Measurements from ENCODE around the gene NKX6-2.
"Not testable (repeated sequence)": the region's sequence is repeated elsewhere in the genome, so short reads cannot be mapped to it uniquely, and the experiment has no call there.

NKX6-2 gene

GRCh38 chr10:132777441-132777840, 8.5 kb downstream of the NKX6-2 start:
- no peak for DNase-seq

DNA sequence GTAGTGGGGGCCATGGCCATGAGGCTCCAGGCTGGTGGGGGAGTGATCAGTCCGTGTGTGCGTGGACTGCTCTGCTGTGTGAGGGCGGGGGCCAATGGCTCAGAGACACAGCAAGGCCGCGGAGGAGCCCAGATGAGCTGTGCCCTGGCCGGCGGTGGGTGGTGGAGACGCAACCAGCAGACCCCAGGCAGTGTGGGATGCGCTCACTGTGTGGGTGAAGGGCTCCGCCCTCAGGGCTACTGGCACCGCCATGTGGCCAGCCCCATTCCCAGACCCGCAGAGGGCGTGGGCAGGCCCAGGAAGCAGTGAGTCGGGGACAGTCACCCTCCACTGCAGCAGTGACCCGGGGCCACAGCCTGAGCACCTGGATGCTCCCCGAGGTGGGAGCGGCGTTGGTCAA, 9.1 kb downstream of the NKX6-2 start:
- no peak for DNase-seq

GRCh38 chr10:132776186-132776585, 9.8 kb downstream of the NKX6-2 start:
- DNase-seq: no peak

DNA sequence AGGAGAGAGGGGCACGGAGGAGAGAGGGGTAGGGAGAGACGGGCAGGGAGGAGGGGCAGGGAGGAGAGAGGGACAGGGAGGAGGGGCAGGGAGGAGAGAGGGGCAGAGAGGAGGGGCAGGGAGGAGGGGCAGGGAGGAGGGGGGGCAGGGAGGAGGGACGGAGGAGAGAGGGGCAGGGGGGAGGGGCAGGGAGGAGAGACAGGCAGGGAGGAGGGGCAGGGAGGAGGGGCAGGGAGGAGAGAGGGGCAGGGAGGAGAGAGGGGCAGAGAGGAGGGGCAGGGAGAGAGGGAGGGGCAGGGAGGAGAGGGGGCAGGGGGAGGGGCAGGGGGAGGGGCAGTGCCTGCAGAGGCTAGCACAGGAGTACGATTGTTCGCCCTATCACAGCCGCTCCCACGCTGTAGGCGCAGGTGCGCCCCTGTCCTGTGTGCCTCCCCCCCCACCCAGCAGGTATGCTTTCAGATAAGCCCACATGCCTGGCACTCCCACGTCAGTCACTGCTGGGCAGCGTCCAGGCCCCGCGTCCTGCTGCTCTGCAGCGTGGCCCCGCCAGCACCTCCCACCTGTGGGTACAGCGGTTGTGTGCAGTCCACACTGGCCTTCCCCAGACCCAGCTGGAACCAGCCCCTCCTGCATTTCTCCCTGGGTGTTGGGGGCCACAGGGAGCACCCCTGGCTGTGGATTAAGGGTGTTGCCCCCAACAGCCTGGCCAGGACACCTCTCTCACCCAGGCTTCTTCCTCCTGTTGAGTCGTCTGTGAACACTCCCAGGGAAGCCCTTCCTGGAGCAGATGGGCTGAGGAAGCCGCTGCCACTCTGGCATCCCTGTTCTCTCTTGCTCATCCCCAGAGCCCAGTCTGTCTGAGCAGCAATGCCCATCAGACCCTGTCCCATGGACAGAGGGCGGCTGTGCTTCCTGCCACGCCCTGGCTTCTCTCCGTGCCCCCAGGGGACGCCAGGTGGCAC, 10.8 kb downstream of the NKX6-2 start:
- peak; percentile 51 for DNase-seq

- DNase-seq: peak; percentile 4
These were observed 11.6 kb downstream of the NKX6-2 start for GRCh38 chr10:132774181-132774901.

DNA sequence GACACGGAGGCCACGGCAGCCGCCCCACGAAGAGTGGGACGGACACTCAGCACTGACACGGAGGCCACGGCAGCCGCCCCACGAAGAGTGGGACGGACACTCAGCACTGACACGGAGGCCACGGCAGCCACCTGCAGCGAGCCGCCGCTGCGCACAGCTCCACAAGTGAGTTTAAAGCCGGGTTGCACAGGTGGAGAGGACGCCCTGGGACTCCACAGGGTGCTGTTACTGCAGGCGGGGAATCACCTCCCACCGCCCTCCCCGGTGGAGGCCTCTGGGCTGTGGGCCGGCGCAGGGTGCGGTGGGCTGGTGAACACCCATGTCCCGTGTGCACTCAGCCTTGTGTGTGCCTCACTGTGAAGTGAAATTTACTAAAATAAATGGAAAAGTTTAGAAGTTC, 13.1 kb downstream of the NKX6-2 start:
- not testable (repeated sequence) for DNase-seq

DNA sequence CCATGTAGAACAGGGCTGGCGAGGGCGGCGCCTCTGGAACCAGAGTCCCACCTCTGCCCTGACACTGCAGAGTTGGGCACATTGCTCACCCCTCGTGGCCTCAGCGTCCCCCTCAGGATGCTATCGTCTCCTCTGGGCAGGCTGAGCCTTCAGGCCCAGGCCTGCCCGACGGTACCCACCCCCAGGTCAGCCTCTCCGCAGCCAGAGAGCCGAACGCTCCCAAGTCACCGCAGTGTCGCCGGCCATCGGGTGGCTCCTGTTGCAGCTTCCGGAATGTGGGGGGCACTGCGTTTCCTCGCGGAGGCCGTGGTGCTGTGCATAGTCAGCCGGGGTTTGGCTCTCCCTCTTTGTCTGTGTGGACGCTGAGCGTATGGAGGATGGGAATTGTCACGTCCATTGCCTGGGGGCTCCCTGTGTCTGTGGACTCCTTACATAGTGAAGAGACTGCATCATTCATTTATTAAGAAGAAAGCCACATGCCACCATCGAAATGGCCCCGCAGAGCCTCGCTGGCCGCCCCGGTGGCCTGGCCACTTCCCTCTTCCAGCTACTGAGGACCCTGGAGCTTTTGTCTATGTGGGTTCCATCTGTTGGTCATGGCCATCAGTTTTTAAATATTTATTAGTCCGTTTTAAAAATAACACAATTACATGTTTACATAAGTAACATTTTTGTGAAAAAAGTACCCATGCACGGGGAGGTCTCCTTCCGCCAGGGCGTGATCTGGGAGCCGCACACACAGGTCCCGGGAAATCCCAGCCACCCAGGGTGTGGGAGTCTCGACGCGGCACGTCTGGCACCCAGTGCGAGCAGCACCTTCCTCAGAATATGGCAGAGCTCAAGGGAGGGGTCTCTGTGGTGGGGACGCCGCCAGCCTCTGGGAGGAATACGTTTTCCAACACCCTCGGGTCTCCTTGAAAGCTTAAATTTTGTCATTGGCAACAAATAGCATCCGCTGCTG, 15.6 kb downstream of the NKX6-2 start:
- no peak for DNase-seq

- DNase-seq: peak; percentile 0
These were observed 17.4 kb downstream of the NKX6-2 start for GRCh38 chr10:132768346-132769248.

GRCh38 chr10:132766291-132766690, 19.7 kb downstream of the NKX6-2 start:
- DNase-seq: no peak

DNA sequence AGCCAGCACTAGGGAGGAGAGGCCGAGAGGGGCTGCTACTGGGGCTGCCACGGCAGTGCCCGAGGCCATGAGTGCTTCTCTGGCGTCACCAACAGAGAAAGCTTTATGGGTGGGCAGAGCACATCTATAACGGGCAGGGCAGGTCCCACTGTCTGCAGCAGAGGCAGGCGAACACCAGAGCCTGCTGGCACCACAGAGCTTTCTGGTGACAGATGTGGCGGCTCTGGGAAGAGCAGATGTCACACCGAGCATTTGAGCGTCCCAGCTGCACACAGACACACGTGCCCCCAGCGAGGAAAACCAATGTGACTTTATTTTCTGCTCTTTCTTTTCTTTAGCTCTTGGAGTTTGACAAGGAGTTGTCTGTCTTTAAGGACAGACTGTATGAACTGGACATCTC, 20.5 kb downstream of the NKX6-2 start:
- DNase-seq: no peak

GRCh38 chr10:132764108-132764507, 21.8 kb downstream of the NKX6-2 start:
- DNase-seq: no peak

- no peak for DNase-seq
These were observed 22.4 kb downstream of the NKX6-2 start for GRCh38 chr10:132763545-132763944.

DNA sequence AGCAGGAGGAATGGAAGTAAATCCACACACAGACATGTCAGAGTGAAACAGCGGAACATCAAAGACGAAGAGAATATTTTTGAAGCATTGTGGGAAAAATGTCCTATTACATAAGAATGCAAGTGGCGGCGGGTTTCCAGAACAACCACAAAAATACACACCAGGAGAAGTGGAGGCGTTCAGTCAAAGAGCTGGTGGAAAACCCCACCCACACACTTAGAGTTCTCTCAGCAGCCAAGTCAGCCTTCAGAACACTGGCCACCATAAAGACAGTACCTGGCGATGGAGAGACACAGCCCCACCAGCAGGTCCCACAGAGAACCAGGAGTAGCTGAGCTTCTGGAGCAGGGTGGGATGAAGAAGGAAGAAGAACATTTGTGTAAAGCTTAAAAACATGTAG, 23.7 kb downstream of the NKX6-2 start:
- DNase-seq: no peak

- no peak for DNase-seq
These were observed 24.4 kb downstream of the NKX6-2 start for GRCh38 chr10:132761395-132762060.

GRCh38 chr10:132758865-132759264, 27.1 kb downstream of the NKX6-2 start:
- DNase-seq: no peak

- no peak for DNase-seq
These were observed 28.8 kb downstream of the NKX6-2 start for GRCh38 chr10:132757171-132757570.

GRCh38 chr10:132756591-132756990, 29.4 kb downstream of the NKX6-2 start:
- no peak for DNase-seq

- no peak for DNase-seq
These were observed 30.7 kb downstream of the NKX6-2 start for GRCh38 chr10:132755166-132755711.

GRCh38 chr10:132754071-132754470, 31.9 kb downstream of the NKX6-2 start:
- no peak for DNase-seq

DNA sequence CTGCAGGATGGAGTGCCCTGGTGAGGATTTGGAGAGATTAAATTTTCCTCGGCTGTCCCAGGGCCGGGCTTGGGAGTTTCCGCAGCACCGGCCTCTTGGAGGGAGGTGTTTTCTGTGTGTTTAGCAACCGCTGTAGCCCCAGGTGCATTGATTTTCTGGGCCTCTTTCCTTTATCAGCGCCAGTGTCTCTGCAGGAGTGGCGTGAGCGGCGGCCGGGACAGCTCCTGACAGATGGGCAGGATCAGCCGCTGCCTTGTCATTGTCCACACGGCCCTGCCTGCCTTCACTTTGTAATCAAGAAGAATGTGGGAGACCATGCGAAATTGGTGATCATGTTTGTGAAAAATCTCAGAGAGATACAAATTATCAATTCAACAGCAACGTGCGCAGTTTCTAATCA, 32.4 kb downstream of the NKX6-2 start:
- DNase-seq: no peak

DNA sequence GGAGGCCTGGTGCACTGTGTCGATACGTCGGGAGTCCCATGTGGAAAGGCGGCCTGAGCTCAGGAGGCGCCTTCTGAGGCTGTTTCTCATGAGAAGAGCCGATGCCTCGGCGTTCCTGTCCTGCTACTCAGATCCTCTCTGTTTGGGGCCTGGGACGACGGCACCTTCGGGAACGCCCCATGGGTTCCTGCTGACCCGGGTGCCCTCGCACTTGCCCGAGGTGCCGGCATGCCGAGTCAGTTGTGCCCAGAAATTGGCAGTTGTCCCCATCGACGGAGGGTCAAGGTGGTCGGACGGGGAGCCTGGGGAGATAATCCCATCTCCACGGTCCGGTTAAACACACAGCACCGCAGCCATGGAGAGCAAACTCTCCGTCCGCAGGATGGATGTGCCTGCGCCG, 33.0 kb downstream of the NKX6-2 start:
- no peak for DNase-seq

Data from NCI-H69 (cell line).